Activated CD4-positive, alpha-beta T cell treated with anti-CD3 and anti-CD28 coated beads for 36 hours (primary cell): ENCODE results near the gene CALN1. TPM values are rescaled to one million over a fixed set of nuclear protein-coding genes. Genes with fewer than 3 reads are reported as not detected.

Experiments
- ATAC-seq: fragments of 200-7000 bp; cut with Tn5 transposase; one replicate; pipeline ENCODE4 v1.10.0; 2021; ENCODE audit warnings: mild to moderate bottlenecking, moderate library complexity
- CTCF ChIA-PET: fragments of 350-600 bp; sonication (Branson Sonifier 250); formaldehyde crosslinking; loops from one replicate; lab custom pipeline; 2021; ENCODE audit warnings: antibody characterized with exemption; lab: Charles Lee
- POLR2A ChIA-PET: fragments of 350-600 bp; sonication (Branson Sonifier 250); formaldehyde crosslinking; loops from one replicate; lab custom pipeline; 2021; ENCODE audit warnings: antibody characterized with exemption, inconsistent platforms; lab: Charles Lee
- DNase-seq: peaks from one replicate; pipeline ENCODE4 v3.0.0-alpha.2; 2020
- H3K27ac Mint-ChIP-seq: one replicate; pipeline ENCODE4 v1.8.0; 2021; ENCODE audit warnings: mixed read lengths
- H3K27me3 Mint-ChIP-seq: one replicate; pipeline ENCODE4 v1.8.0; 2021; ENCODE audit warnings: mixed read lengths
- H3K36me3 Mint-ChIP-seq: one replicate; pipeline ENCODE4 v1.8.0; 2021; ENCODE audit warnings: low read depth, mixed read lengths
- H3K4me1 Mint-ChIP-seq: one replicate; pipeline ENCODE4 v1.8.0; 2021; ENCODE audit warnings: mixed read lengths
- H3K4me3 Mint-ChIP-seq: one replicate; pipeline ENCODE4 v1.8.0; 2021; ENCODE audit warnings: mild to moderate bottlenecking, moderate library complexity, mixed read lengths
- H3K9me3 Mint-ChIP-seq: one replicate; pipeline ENCODE4 v1.8.0; 2021; ENCODE audit warnings: low read depth, mixed read lengths
- intact Hi-C, 2 experiments: fragments of 100-400 bp; cut with DNase I in 1 of 2; cut with micrococcal nuclease in 1 of 2; formaldehyde crosslinking; loops; one replicate each; pipeline versions ENCODE4 v1.14.2 to v1.15.1; 2022 to 2024; cut with DNase I, micrococcal nuclease
- total RNA-seq, 2 experiments: library from RNA; stranded (reverse); gene quantifications; one replicate each; pipeline ENCODE4 v1.2.3, GENCODE V29; 2021

CALN1 gene
- total RNA-seq, 2 experiments from 2014 or later = 0.11 to 0.12 TPM

DNA sequence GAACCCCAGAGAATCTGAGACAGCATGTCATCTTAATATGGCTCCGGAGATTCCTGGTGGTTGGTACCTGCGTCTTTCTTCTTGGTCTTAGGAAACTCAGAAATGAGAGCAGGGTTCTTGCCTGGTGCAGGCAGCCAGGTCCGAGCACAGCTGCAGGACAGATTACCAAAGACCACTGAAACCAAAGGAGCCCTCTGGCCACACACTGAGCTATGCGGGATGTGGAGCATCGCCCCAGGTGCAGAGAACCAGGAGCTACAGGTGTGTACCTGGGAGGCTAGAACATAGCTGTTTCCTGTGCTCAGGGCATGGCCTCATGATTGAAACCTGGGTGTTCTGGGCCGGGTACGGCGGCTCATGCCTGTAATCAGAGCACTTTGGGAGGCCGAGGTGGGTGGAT is 635.4 kb downstream of the CALN1 start:
- DNase-seq (no peak), ATAC-seq (no peak)
- no peaks in the 10 kb centered on the region for H3K36me3 Mint-ChIP-seq
- no peaks in the 10 kb centered on the region for H3K27me3 Mint-ChIP-seq
- POLR2A ChIA-PET = no interaction called here
- intact Hi-C loops = no loop called here
- no peak overlapping the region for H3K27ac Mint-ChIP-seq
- CTCF ChIA-PET = interaction anchor here (0.8 kb wide), 1 partner anchor 48 kb away, joined by 3 read pairs; no protein-coding TSS in a partner anchor
- no peaks in the 10 kb centered on the region for H3K4me1 Mint-ChIP-seq
- no peaks in the 10 kb centered on the region for H3K9me3 Mint-ChIP-seq
- no peak overlapping the region for H3K4me3 Mint-ChIP-seq

DNA sequence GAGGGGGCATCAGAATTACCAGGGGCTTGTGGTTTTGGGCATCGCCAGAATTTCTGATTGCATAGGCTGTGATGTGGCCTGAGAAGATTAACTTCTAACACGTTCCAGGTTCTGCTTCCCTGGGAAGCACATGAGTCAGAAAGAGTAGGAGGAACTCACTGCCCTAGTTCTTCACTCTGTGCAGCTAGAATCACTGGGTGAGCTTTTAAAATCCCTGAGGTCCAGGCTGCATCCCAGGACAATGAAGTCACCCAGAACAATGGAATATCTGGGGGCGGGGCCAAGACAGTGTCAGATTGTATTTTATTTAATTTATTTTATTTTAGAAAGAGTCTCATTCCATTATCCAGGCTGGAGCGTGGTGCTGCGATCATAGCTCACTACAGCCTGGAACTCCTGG is 636.5 kb downstream of the CALN1 start:
- H3K27ac Mint-ChIP-seq = no peak overlapping the region
- no peaks in the 10 kb centered on the region for H3K27me3 Mint-ChIP-seq
- no peaks in the 10 kb centered on the region for H3K36me3 Mint-ChIP-seq
- H3K9me3 Mint-ChIP-seq = no peaks in the 10 kb centered on the region
- ChIA-PET CTCF (interaction anchor here (1.1 kb wide), 1 partner anchor 11 kb away, joined by 3 read pairs; no protein-coding TSS in a partner anchor), POLR2A (no interaction called here)
- ATAC-seq (no peak), DNase-seq (no peak)
- H3K4me3 Mint-ChIP-seq = no peak overlapping the region
- H3K4me1 Mint-ChIP-seq = no peaks in the 10 kb centered on the region
- intact Hi-C loops = no loop called here

DNA sequence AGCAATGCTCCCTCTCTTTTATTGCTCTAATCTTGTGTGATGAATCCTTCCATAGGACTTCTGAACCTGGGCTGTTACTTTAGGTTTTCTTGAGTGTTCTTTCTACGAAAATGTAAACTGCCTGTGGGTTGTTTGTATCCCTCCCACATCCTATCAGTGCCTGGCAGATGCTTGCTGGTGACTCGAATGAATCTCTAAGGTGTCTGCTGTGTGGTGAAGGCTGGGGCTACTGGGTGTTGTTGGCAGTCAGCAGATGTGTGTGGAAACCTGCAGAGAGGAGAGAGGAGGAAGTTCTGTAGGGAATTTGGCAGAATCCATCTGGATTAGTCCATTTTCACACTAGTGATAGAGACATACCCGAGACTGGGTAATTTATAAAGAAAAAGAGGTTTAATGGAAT is 639.4 kb downstream of the CALN1 start:
- no peaks in the 10 kb centered on the region for H3K4me1 Mint-ChIP-seq
- ChIA-PET POLR2A (no interaction called here), CTCF (no interaction called here)
- intact Hi-C loops = no loop called here
- no peaks in the 10 kb centered on the region for H3K9me3 Mint-ChIP-seq
- no peaks in the 10 kb centered on the region for H3K36me3 Mint-ChIP-seq
- H3K27me3 Mint-ChIP-seq = no peaks in the 10 kb centered on the region
- DNase-seq (no peak), ATAC-seq (no peak)
- no peak overlapping the region for H3K27ac Mint-ChIP-seq
- no peak overlapping the region for H3K4me3 Mint-ChIP-seq

DNA sequence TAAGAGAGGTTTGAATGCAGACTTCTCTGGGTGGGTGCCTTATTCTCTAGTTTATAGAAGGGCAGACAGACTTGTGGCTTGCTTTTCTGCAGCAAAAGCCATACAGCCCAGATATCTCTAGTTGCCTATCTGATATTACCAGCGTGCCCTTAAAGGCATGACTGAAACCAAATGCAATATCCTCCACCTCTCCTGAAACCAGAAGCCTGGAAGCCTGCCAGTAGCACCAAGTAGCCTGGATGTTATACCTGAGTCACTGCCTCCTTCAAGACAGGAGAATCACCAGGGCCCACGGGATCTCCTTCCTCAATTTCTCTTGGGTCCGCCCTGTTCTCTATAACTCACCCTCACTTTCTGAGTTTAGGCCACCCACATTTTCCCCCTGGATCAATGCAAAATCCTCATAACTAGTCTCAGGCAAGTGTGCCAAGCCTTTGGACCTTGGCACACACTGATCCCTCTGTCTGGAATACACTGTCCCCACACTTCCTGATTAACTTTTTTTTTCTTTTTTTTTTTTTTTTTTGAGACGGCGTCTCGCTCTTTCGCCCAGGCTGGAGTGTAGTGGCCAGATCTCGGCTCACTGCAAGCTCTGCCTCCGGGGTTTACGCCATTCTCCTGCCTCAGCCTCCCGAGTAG is 641.8 kb downstream of the CALN1 start:
- Mint-ChIP-seq H3K4me3 (no peak overlapping the region), H3K27ac (no peak overlapping the region), H3K9me3 (no peaks in the 10 kb centered on the region), H3K27me3 (no peaks in the 10 kb centered on the region), H3K4me1 (no peaks in the 10 kb centered on the region), H3K36me3 (no peaks in the 10 kb centered on the region)
- ChIA-PET POLR2A (no interaction called here), CTCF (no interaction called here)
- ATAC-seq (no peak), DNase-seq (no peak)
- intact Hi-C loops = no loop called here

DNA sequence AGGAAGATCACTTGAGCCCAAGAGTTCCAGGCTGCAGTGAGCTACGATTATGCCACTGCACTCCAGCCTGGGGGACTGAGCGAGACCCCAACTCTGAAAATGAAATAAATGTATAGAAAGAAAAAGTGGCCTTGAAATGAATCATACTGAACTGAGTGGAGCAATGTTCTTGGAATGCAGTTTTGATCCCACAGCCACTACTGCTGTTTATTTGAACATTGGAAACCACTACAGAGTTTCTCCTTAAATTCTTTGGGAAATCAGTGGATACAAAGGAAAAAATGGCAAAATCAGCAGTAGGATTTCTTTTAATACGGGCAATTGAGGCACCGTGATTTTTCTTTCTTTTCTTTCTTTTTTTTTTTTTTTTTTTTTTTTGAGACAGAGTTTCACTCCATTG is 642.8 kb downstream of the CALN1 start:
- H3K4me3 Mint-ChIP-seq = no peak overlapping the region
- H3K27me3 Mint-ChIP-seq = no peaks in the 10 kb centered on the region
- H3K4me1 Mint-ChIP-seq = no peaks in the 10 kb centered on the region
- ChIA-PET POLR2A (no interaction called here), CTCF (no interaction called here)
- H3K9me3 Mint-ChIP-seq = no peaks in the 10 kb centered on the region
- ATAC-seq (no peak), DNase-seq (no peak)
- intact Hi-C loops = no loop called here
- no peaks in the 10 kb centered on the region for H3K36me3 Mint-ChIP-seq
- no peak overlapping the region for H3K27ac Mint-ChIP-seq

DNA sequence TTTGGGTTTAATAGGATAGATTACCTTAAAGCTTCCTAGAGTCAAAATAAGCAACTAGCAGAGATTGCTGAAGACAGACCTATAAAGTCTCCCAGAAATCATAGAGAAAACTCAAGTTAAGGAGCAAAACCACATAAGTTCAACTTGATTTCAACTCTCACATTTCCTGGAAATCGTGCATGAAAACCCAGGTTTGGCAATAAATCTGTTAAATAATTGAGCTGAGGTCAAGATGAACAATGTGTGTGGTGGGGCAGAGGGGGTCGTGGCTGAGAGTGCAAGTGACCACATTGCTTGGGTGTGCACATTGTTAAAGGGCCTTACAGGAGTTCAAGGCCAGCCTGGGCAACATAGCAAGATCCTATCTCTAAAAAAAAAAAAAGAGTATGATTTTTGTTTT is 643.7 kb downstream of the CALN1 start:
- Mint-ChIP-seq H3K4me3 (no peak overlapping the region), H3K27me3 (no peaks in the 10 kb centered on the region), H3K36me3 (no peaks in the 10 kb centered on the region), H3K27ac (no peak overlapping the region), H3K9me3 (no peaks in the 10 kb centered on the region), H3K4me1 (no peaks in the 10 kb centered on the region)
- intact Hi-C loops = no loop called here
- no peak for DNase-seq
- ChIA-PET POLR2A (no interaction called here), CTCF (no interaction called here)
- no peak for ATAC-seq

DNA sequence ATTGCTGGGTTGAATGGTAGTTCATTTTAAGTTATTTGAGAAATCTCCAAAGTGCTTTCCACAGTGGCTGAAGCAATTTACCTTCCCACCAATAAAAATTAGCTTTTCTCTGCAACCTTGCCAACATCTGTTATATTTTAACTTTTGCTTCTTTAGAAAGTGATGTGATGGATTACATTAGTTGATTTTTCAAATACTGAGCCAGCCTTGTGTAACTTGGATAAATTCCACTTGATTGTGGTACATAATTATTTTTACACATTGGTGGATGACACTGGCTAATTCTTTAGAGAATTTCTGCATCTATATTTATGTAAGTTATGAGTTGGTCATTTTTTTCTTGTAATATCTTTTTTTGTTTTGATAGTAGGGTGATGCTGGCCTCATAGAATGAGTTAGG is 646.1 kb downstream of the CALN1 start:
- Mint-ChIP-seq H3K36me3 (no peaks in the 10 kb centered on the region), H3K4me1 (no peaks in the 10 kb centered on the region), H3K27ac (no peak overlapping the region), H3K4me3 (no peak overlapping the region), H3K9me3 (peaks cover 18% of the 10 kb centered on the region), H3K27me3 (peaks cover 2% of the 10 kb centered on the region)
- DNase-seq (no peak), ATAC-seq (no peak)
- CTCF ChIA-PET = no interaction called here
- POLR2A ChIA-PET = no interaction called here
- intact Hi-C loops = no loop called here

- H3K9me3 Mint-ChIP-seq = peaks cover 28% of the 10 kb centered on the region
- ATAC-seq = no peak
- CTCF ChIA-PET = no interaction called here
Observed at GRCh38 chr7:71761336-71761735, 650.8 kb downstream of the CALN1 start.

GRCh38 chr7:71754828-71755227 is 657.3 kb downstream of the CALN1 start:
- POLR2A ChIA-PET = no interaction called here
- Mint-ChIP-seq H3K4me1 (no peaks in the 10 kb centered on the region), H3K9me3 (peaks cover 8% of the 10 kb centered on the region), H3K4me3 (no peak overlapping the region), H3K36me3 (no peaks in the 10 kb centered on the region), H3K27ac (no peak overlapping the region), H3K27me3 (peaks cover 12% of the 10 kb centered on the region)
- ATAC-seq (no peak), DNase-seq (no peak)
- intact Hi-C loops = loop anchor here in 1 of 2 experiments (5.0 kb wide), 2 partner anchors 577 to 1032 kb away; no protein-coding TSS in a partner anchor
- CTCF ChIA-PET = no interaction called here

More at GRCh38 chr7:71761336-71761735, 650.8 kb downstream of the CALN1 start:
- no peaks in the 10 kb centered on the region for H3K4me1 Mint-ChIP-seq
- H3K27ac Mint-ChIP-seq = no peak overlapping the region
- no peak overlapping the region for H3K4me3 Mint-ChIP-seq
- no peaks in the 10 kb centered on the region for H3K36me3 Mint-ChIP-seq
- intact Hi-C loops = no loop called here
- POLR2A ChIA-PET = no interaction called here
- DNase-seq = no peak
- peaks cover 4% of the 10 kb centered on the region for H3K27me3 Mint-ChIP-seq

- Mint-ChIP-seq H3K4me1 (no peaks in the 10 kb centered on the region), H3K4me3 (no peak overlapping the region), H3K27ac (no peak overlapping the region), H3K9me3 (peaks cover 8% of the 10 kb centered on the region), H3K27me3 (peaks cover 12% of the 10 kb centered on the region), H3K36me3 (no peaks in the 10 kb centered on the region)
- intact Hi-C loops = loop anchor here (2.0 to 5.0 kb wide), 3 partner anchors 578 to 1033 kb away; no protein-coding TSS in a partner anchor
- DNase-seq (no peak), ATAC-seq (no peak)
- ChIA-PET CTCF (interaction anchor here (0.6 to 0.8 kb wide), 2 partner anchors 181 to 740 kb away, joined by 3 read pairs; no protein-coding TSS in a partner anchor), POLR2A (no interaction called here)
Observed at GRCh38 chr7:71753956-71754664, 658.0 kb downstream of the CALN1 start.

DNA sequence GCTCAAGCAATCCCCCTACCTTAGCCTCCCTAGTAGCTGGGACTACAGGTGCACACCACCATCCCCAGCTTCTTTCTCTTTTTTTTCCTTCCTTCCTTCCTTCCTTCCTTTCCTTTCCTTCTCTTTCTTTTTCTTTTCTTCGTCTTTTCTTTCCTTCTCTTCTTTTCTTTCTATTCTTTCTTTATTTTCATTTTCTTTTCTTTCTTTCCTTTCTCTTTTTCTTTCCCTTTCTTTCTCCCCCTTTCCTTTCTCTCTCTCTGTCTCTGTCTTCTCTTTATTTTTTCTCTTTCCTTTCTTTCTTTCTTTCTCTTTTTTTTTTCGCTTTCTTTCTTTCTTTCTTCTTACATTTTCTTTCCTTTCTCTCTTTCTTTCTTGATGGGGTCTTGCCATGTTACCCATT is 658.9 kb downstream of the CALN1 start:
- DNase-seq (no peak), ATAC-seq (no peak)
- no peak overlapping the region for H3K27ac Mint-ChIP-seq
- peaks cover 12% of the 10 kb centered on the region for H3K27me3 Mint-ChIP-seq
- ChIA-PET CTCF (interaction anchor here (0.5 to 1.3 kb wide), 2 partner anchors 581 to 1527 kb away, joined by 3 to 6 read pairs; no protein-coding TSS in a partner anchor), POLR2A (interaction anchor here (0.6 kb wide), 1 partner anchor 614 kb away, joined by 7 read pairs; no protein-coding TSS in a partner anchor)
- no peak overlapping the region for H3K4me3 Mint-ChIP-seq
- no peaks in the 10 kb centered on the region for H3K36me3 Mint-ChIP-seq
- intact Hi-C loops = loop anchor here (2.0 to 5.0 kb wide), 3 partner anchors 579 to 1034 kb away; no protein-coding TSS in a partner anchor
- H3K4me1 Mint-ChIP-seq = no peaks in the 10 kb centered on the region
- peaks cover 8% of the 10 kb centered on the region for H3K9me3 Mint-ChIP-seq
